Measurements from ENCODE around the gene AFF1. TPM values are rescaled to one million over a fixed set of nuclear protein-coding genes. Genes with fewer than 3 reads are reported as not detected.
"Not testable (repeated sequence)": the region's sequence is repeated elsewhere in the genome, so short reads cannot be mapped to it uniquely, and the experiment has no call there.

The AFF1 gene
- total RNA-seq, 1 experiment from 2014 or later: 3.2 TPM

DNA sequence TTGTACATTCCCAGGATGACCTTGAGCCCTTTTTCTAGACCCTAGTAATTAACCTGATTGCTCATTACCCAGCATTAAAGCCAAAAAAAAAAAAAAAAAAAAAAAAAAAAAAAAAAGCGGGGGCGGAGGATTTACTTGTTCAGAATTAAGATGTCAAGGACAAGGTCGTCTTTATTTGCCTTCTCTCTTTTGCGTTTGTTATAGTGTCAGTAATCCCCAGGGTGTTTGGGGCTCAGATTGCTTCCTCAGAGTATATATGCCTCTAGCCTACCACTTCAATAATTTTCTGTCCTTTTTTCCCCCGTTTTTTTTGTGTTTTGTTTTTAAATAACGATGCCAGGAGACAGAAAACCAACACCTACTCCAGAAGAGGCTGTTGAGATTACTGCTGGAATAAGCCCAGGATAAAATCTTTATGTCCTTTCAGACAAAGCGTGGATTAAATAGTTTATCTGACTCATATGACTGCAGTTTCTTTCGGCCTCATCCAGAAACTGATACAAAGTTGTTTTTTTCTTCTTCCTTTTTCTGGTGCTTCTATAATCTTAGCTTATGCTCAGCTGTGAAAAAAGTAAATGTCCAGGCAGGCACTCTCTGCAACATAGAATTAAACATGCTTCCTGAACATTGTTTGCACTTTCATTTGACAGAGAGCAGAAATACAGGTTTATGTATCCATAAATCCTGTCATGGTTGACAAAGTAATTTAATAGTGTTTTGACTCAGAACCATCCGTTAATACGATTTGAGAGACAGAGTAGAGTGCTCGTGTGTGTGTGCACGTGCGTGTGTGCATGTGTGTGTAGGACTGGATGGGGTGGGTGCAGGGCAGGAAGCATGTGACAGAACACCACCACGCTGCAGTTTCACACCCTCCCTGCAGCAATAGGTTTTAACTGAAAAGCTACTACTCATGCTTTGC, 138.6 kb downstream of the AFF1 start:
- DNase-seq (ENCODE audit: extremely low read depth, low read depth): no peak

DNA sequence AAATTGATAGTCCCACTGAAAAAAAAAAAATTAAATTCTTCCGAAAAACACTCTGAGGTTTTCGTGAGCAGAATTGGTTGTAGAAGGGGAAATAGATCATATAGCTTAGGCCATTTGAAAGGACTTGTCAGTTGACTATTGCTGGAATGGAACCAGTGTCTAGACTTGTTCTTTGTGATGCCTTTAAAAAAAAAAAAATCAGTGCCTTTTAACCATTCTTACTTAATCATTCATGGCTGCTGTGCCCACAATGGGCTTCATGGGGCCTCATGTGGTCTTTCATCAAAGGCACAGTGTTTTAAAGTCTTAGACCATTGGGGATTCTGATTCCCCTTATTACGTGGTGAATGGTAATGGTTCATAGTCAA, 139.3 kb downstream of the AFF1 start:
- no peak for DNase-seq (ENCODE audit: extremely low read depth, low read depth)

DNA sequence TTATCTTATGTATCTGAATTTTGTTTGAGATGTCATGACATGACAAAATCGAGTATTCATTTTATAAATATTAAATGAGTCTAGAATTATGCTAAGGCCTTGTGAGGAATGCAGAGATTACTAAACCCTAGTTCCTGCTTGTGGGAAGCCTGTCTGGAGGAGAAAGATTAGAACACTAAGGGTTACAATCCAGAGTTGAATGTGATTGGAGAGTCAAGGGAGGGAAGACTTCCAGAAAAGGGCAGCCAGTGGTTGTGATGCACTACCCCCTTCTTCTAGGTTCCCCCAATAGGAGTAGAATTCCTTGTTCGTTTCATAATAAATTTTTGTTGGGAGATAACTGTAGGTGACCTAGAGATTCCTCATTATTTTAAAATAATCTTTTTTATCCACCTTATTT, 141.1 kb downstream of the AFF1 start:
- no peak for DNase-seq (ENCODE audit: extremely low read depth, low read depth)

DNA sequence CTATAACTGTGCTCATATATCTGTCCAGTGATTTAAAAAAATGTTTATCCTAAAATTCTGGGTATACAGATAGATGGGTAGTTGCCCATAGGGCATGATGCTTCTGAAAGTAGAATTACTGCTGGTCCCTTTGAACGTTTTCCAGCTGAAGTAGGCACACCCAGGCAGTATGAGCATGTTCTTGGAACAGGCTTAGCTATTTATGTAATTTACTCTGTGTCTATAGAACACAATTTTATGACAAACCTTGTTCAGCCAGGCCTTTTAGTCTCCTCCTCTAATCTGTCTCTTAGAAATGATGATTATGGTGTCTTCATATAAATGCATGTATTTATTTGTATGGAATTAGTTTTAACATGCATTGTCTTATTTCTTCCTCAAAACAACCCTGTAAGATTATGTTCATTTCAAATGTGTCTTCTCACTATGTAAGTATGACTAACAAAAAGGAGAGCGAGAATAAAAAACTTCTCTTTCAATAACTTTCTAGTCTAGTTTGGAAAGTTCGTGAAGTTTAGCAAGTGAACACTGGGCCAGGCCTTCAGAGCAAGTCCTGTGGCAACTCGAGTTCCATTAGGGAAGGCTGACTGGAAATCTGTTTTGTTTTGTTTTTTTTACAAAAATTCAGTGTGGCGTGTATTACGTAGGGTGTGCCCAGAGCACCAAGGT, 142.0 kb downstream of the AFF1 start:
- DNase-seq (ENCODE audit: extremely low read depth, low read depth): no peak

DNA sequence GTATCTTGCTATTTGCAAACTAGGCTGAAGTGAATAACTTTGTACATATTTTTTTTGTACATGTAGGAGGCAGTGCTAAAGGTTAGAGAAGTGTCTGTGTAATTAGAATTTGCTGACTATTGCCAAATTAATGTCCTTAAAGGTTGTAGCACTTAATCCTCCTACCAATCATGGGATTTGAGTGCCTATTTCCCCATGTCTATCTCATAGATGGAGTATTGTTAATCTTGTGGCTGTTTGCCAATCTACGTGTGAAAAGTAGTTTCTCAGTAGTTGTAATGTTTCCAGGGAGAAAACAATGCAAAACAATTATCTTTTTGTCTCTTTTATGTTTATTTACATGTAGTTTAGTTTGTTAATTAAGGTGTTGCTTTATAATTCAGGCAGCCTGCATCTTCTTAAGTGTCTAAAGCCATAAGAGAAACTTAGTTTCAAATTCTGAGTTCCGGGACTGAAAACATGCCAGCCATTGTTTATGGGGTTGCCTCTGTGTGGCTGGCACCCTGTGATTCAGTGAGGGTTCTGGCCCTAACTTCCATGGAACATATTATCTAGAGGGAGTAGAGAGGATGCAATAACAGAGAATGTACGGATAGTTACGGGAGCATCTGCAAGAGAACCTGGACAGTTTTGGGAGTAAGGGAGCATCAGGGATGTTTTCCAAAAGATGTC, 143.2 kb downstream of the AFF1 start:
- no peak for DNase-seq (ENCODE audit: extremely low read depth, low read depth)

DNA sequence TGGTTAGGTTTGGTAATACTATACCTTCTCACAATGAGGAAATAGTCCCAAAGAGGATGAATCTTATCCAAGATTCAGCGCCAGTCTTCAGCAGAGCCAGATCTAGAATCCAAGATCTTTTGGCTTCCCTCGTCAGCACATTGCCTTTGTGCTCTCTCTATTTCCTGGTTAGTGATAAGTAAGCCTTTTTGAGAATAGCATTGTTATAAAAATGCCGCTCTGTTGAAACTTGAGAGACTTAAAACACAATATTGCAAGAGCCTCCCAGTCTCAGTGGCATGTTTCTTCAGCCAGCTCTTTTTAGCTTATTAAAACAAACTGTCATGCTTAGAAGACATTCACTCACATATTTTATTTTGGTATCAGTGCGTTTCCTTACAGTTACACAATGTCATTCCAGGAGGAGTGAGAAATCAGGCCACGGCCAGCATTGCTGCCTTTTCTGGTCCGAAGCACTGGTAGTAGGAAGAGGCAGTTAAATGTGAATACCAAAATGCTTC, 144.2 kb downstream of the AFF1 start:
- no peak for DNase-seq (ENCODE audit: extremely low read depth, low read depth)

DNA sequence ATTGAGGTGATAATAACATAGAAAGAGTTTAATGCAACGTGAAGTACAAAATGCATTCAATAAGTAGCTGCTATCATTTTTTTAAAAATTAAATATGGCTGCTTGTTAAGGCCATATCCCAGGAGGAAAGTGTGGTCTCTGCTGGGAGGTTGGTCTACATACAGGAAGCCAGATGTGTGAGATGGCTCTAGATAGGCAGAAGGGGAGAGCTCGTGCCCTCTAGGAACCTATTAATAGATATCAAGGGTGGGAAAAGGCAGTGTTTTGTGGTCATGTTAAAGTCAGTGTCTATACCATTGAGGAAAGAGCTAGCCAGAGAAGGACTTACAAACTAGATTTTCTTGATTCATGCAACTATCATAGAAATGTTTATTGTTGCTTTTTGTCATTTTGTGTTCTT, 145.2 kb downstream of the AFF1 start:
- no peak for DNase-seq (ENCODE audit: extremely low read depth, low read depth)

DNA sequence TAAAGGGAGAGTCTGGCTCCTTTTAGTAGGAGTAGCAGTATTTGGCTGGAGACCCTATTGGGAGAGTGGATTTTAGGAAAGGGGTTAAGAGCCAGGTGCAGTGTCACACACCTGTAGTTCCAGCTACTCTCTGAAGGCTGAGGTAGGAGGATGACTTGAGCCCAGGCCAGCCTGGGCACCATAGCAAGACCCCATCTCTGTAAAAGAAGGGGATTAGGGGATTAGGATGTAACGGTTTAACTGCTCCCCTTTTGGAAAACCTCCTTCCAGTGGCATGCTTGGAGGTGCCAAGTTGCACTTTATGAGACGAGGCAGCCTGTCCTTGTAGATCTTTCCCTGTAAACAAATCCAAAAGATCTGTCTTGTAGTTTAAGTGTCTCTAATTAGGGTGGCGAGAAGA, 145.7 kb downstream of the AFF1 start:
- no peak for DNase-seq (ENCODE audit: extremely low read depth, low read depth)

DNA sequence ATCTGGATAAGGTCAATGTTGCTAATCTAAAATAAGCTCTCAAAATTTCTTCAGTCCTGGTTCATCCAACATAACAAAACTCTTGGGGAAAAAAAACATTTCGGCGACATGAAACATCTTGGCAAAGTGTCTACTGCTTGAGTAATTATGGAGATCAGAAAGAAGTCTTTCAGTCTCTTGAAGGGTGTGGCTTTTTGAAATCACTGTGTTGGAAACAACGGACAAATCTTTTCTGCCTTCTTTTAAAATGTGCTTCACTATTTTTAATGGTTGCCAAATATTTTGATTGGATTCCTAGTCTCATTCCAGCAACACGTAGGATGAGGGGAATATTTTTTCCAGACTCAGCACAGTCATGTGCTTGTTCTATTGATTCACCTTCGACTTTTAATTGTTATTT, 147.0 kb downstream of the AFF1 start:
- DNase-seq (ENCODE audit: extremely low read depth, low read depth): no peak

DNA sequence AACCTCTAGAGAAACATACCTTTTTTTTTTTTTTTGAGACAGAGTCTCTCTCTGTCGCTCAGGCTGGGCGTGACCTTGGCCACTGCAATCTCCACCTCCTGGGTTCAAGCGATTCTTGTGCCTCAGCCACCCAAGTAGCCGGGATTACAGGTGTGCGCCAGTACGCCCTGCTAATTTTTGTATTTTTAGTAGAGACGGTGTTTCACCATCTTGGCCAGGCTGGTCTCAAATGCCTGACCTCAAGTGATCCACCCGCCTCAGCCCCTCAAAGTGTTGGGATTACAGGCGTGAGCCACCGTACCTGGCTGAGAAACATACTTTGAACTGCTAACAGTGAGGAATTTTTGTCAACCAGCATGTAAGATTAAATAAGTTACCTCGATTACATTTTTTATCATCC, 150.9 kb downstream of the AFF1 start:
- not testable (repeated sequence) for DNase-seq (ENCODE audit: extremely low read depth, low read depth)

DNA sequence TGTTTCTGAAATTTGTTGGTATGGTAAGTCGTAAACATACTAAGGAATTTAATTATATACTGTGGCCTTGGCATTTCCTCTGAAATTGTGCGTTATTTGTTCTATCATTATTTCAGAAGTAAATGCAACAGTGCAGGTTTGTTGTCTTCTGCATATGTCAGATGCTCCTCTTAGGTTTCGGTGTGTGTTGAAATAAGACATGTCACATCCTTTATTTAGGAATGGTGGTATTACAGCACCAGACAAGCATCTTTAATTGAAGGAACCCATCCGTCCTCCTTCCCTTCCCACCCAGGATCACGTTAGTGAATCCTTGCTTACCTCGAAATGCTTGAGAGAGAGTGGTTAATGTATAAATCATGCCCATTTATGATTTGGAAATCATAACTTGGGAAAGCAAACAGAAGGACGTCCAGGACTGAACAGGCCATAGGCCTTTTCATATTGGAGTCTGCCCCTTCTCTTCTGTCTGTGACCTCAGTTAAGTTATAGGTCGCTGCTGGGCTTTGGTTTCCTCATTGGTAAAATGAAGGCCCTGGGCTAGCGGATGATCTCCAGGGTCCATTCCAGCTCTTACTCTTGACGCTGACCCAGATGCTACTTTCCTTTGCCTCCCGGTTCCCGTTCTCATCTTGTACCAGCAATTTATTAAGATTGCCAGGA, 151.5 kb downstream of the AFF1 start:
- no peak for DNase-seq (ENCODE audit: extremely low read depth, low read depth)

DNA sequence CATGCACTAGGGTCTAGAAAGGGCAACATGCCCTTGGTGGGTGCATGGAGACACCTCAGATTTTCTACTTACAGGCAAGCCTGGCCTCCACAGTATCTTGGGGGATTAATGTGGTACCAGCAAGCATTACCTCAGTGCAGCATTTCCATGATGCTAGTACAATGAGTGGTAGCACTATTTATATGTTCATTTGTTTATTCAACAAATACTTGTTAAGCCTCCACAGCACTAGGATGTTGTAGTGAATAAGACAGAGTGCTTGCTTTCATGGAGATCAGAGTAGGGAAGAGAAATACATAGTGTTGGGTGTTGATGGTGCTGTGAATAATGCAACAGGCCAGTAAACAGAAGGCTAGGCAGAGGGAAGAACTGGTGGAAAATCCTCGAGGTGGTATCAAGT, 152.2 kb downstream of the AFF1 start:
- no peak for DNase-seq (ENCODE audit: extremely low read depth, low read depth)

DNA sequence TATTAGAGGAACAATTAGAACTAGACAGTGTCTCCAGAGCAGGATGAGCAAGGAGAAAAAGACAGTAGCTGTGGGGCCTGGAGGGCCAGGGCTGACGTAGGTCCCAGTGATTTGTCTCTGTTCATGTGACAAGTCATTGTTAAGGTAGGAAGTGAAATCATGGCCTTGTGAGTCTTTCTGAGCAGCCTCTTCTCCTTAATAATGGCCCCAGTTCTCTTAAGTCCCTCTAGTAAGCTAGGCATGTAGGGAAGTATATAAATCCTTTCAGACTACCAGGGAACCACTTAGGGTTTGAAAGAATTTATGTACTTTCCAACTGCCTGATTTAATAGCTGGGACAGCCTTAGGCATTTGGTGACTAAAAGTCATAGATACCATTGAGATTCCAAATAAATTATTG, 152.6 kb downstream of the AFF1 start:
- no peak for DNase-seq (ENCODE audit: extremely low read depth, low read depth)

DNA sequence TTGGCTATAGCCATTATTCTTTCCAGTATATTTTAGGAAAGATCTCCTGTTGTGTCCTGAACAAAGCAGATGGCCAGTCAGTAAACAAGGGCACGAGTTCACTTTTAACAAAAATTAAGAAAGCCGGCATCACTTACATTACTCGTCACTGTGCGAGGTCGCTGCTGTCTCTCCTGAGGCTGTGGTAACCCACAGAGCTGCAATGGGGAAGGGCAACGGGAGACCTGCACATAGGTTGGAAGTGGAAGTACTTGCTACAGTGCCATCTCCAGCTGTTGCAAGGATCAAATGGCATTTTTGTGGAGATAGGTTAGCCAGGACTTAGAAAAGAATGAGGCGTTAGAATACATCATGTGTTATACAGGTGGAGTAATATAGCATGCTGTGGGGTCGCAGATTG, 153.4 kb downstream of the AFF1 start:
- no peak for DNase-seq (ENCODE audit: extremely low read depth, low read depth)

DNA sequence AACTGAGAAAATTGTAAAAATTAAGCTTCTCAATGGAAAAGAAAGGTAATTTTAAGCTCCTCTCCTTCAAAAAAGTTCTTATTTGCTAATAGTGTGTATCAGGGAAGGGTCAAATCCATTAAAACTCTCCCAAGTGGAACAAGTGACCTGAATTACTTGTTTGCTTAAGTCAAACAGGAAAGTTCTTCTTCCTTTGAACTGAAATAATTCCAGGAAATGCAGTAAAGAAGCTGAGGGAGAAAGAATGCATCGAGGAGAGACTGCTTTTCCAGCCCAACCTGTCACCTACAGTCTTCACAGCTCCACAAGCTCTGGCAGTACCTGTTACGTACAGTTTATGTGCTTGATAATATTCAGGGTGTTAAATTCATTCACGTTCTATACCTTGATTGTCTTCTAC, 154.6 kb downstream of the AFF1 start:
- no peak for DNase-seq (ENCODE audit: extremely low read depth, low read depth)

DNA sequence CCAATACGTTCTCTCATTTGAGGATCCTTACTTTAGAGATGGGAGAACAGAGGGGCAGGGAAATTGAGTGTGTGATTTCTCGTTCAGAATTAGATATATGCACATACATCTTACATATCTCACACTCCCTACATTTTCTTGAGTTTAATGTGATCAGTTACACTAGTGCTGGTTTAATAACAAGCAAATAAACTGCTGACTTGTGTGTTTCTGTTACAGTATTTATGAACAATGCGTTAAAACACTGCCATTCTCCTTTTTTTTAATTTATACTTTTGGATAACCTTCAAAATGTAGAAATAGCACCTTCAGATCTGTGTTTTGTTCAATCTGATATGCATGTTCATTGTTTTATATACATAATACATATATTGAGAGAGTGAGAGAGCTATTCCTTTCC, 155.5 kb downstream of the AFF1 start:
- no peak for DNase-seq (ENCODE audit: extremely low read depth, low read depth)

DNA sequence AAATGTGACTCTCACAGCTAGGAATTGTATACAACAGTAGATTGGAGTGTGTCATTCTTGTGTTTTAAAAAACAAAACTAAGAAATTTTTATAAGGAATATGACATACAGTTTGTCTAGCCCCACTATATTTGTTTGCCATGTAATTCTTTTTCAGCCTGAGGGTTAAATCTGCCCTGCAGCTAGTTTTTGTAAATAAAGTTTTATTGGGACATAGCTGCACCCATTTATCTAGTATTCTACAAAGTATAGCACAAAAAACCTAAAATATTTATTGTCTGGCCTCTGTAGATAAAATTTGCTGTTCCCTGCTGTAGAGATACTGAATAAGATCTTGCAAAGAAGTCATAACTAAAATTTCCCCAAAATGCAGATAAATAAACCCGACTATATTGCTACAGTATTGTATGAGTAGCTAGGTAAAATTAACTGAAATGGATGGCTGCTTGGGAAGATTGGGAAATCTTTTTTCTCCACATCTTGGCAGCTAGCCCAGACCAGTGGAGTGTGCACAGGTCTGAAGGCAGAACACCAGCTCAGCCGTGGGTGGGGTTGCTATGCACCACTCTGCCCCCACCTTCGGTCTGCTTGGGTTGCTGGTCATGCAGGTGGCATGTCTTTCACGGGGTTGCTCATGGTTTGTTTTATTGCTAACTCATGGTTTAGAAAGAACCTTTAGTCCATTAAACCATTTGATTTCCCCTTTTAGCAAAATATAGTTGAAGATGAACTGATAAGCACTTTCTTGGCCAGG, 157.8 kb downstream of the AFF1 start:
- DNase-seq (ENCODE audit: extremely low read depth, low read depth): no peak

DNA sequence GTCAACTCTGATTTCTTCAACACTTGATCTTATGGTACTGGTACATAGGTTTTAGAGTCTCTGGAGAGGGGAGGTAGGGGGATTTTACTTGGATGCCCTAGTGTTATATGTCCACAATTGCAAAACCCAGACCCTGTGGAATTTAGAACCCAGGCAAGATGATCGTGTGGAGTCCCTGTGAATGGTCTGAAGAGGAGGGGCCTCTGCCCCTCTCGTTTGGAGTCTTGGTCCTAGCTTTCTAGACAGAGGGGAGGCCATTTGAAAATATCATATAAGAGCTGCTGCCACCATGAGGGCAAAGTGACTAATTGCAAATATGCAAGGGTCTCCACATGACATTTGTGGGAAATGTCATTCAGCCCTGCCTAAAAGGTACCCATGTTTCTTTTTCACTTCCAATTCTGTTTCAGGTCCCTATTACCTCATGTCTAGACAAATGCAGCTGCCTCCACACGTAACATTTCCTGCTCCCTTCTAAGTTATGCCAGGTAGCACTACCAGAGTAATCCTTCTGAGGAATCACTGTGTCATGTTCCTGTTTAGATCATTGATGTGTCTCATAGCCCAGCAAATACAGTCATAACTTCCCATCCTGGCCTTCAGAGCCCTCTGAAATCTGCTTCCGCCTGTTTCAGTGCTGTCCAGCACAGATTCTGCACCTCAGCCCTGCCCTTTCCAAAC, 158.8 kb downstream of the AFF1 start:
- peak; percentile 25 for DNase-seq (ENCODE audit: extremely low read depth, low read depth)

DNA sequence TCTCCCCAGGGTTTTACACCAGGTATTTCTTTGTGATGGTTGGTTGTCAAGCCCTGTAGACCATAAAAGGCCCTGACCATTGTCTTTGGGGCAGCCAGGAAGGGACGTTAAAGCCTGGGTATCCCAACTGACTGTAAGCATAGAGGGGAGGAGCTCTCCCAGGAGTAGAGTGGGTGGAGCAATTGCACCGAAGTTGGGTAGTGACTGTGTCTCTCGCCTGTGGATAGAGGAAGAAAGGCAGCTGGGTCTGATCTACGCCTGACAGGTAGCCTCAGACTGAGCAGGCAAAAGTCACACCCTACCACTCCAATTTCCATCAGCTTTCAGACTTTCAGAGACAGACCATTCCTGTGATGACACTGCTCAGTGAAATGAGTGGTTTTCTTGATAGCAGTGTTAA, 162.3 kb downstream of the AFF1 start:
- no peak for DNase-seq (ENCODE audit: extremely low read depth, low read depth)

DNA sequence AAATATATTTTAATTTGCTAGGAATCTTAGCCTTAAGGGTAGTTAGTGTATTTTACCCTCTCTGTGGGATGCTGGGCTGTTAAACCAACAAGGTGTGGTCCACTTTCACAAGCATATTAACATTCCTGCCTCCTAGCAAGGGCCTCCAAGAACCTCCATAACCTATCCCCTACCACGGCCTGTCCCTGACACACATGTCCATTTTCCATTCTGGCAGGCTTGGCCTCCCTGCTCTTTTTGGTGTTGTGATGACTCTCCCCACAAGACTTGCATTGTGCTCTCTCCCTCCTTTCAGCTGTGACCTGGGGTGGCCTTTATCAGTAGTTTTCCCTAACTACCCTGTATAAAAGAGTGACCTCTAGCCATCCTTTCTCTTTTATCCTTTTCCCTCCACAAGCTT, 165.4 kb downstream of the AFF1 start:
- DNase-seq (ENCODE audit: extremely low read depth, low read depth): no peak
